ENCODE measurements around the gene MAEA. TPM values are rescaled to one million over a fixed set of nuclear protein-coding genes. Genes with fewer than 3 reads are reported as not detected.
"Not testable (repeated sequence)": the region's sequence is repeated elsewhere in the genome, so short reads cannot be mapped to it uniquely, and the experiment has no call there.

MAEA gene
- total RNA-seq, 2 donors from 2014 or later = 46.9 to 75.8 TPM

DNA sequence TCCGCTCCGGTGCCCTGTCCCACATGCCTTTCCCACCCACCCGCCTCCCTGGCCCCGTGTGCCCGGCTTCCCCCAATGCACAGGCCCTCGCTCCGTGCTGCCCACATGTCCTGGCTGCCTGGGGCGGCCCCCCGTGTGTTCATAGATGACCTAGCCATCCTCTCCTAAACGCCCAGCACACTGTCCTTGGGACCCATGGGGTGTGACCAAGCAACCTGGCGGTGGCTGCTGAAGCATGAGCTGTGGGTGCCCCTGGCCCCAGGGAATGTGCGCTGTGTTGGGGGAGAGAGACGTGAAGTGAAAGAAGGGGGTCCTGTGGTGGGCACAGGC is 28.3 kb downstream of the MAEA start:
- ATAC-seq = no peak
- Mint-ChIP-seq H3K27ac (peak overlapping the region; percentile 43), H3K36me3 (ENCODE audit: low read depth) (peaks cover 11% of the 10 kb centered on the region)

DNA sequence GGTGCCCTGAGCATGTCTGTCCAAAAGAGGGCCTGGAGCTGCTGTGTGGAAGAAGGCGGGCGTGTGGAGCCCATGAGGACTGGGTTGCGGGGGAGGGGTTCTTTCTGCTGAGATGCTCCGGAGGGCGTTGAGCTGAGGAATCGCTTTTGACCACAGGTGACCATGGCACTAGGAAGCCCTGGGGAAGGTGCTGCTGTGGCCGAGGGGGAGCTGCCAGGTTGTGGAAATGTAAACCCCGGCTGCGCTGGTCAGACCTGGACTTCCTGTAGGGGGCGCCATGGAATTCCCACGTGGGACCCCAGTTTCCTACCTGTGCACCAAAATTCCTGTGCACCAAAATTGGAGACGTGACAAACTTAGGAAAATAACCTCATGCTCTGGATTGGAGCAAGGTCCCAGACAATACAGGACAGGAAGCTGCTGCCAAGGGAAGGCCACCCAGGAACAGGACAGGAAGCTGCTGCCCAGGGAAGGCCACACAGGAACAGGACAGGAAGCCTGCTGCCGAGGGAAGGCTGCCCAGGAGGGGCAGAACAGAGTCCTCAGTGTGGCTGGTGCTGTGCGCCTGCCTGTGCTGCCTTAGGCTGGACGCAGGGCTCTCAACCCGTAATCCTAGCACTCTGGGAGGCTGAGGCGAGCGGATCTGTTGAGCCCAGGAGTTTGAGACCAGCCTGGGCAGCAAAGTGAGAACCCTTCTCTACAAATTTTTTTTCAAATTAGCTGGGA is 29.0 kb downstream of the MAEA start:
- H3K27me3 Mint-ChIP-seq = no peaks in the 10 kb centered on the region
- no peaks in the 10 kb centered on the region for H3K9me3 ChIP-seq (ENCODE audit: control insufficient read depth, low read length, poor library complexity, severe bottlenecking)
- H3K36me3 Mint-ChIP-seq (ENCODE audit: low read depth) = peaks cover 9% of the 10 kb centered on the region
- peaks cover 18% of the 10 kb centered on the region for H3K4me1 Mint-ChIP-seq
- no peak overlapping the region for H3K4me3 Mint-ChIP-seq
- peak overlapping the region; percentile 43 for H3K27ac Mint-ChIP-seq
- no peak for ATAC-seq
- DNase-seq = no peak

More for the DNA sequence above, 28.3 kb downstream of the MAEA start:
- no peak overlapping the region for H3K4me3 Mint-ChIP-seq
- no peaks in the 10 kb centered on the region for H3K27me3 Mint-ChIP-seq
- no peaks in the 10 kb centered on the region for H3K9me3 ChIP-seq (ENCODE audit: control insufficient read depth, low read length, poor library complexity, severe bottlenecking)
- no peak for DNase-seq
- peaks cover 18% of the 10 kb centered on the region for H3K4me1 Mint-ChIP-seq

DNA sequence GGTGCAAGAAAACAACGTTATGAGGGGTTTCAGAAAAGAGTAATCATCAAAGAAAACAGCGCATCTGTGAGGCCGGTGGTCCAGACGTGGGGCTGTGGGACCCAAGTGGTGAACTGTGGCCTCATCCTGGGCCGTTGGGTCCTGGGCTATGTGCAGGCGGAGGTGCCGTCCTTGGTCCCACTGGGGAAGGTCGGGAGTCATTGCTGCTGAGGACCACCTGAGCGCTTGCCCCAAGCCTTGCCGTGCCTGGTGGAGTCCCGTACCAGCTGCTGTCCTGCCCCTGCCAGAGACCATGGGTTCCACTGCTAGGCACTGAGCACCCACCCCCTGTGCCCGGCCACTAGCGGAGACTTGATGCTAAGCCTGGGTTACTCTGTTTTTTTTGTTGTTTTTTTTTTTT is 31.8 kb downstream of the MAEA start:
- no peak for DNase-seq
- ATAC-seq = no peak
- Mint-ChIP-seq H3K27ac (no peak overlapping the region), H3K4me1 (peaks cover 10% of the 10 kb centered on the region), H3K4me3 (no peak overlapping the region), H3K27me3 (no peaks in the 10 kb centered on the region), H3K36me3 (ENCODE audit: low read depth) (peaks cover 6% of the 10 kb centered on the region)
- H3K9me3 ChIP-seq (ENCODE audit: control insufficient read depth, low read length, poor library complexity, severe bottlenecking) = no peaks in the 10 kb centered on the region

DNA sequence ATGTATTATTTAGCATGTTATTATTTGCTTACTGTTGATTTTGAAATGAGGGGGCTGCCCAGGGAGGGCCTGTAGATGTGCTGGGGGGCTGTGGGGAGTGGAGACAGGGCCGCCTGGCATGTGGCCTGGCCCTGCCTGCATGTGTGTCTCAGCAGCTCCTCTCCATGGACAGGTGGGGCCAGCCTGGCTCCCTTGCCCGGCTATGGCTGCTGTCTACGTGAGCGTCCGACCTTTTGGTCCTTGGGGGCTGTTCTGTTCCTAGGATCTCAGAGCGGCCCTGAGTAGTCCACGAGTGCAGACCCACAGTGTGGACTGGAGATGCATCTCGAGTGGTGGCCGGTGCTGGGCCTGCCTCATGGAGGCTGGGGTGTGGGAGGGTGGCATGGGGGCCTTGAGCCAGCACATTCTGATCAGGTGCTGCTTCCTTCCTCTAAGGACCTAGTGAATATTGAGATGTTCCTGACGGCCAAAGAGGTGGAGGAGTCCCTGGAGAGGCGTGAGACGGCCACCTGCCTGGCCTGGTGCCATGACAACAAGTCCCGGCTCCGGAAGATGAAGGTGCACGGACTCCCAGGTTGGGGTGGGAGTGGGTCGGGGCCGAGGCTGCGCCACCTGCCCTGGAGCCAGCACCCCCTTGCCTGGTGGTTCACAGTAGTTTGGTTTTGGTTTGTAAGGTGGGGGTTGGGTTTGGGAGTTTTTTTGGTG is 32.4 kb downstream of the MAEA start:
- no peaks in the 10 kb centered on the region for H3K9me3 ChIP-seq (ENCODE audit: control insufficient read depth, low read length, poor library complexity, severe bottlenecking)
- no peak for ATAC-seq
- no peak for DNase-seq
- Mint-ChIP-seq H3K36me3 (ENCODE audit: low read depth) (peaks cover 6% of the 10 kb centered on the region), H3K27ac (no peak overlapping the region), H3K4me3 (no peak overlapping the region), H3K4me1 (peaks cover 10% of the 10 kb centered on the region), H3K27me3 (no peaks in the 10 kb centered on the region)

DNA sequence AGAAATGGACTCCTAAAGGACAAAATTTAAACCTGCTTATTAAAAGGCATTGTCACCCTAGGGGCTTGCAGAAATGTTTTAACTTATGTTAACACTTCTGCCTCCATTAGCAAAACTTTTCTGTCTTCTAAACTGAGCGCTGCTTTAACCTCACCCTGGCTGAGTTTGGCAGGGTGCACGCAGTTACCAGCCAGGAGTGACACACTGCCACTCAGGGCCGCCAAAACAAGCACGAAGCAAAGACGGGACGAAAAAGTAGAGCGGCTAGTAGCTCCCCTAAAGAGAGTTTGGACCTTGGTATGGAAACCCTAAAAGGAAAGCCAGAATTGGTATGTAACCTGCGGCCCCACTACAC is 33.6 kb downstream of the MAEA start:
- Mint-ChIP-seq H3K36me3 (ENCODE audit: low read depth) (peaks cover 3% of the 10 kb centered on the region), H3K27ac (no peak overlapping the region), H3K4me1 (peaks cover 7% of the 10 kb centered on the region), H3K4me3 (no peak overlapping the region), H3K27me3 (no peaks in the 10 kb centered on the region)
- DNase-seq = no peak
- no peak for ATAC-seq
- H3K9me3 ChIP-seq (ENCODE audit: control insufficient read depth, low read length, poor library complexity, severe bottlenecking) = no peaks in the 10 kb centered on the region

DNA sequence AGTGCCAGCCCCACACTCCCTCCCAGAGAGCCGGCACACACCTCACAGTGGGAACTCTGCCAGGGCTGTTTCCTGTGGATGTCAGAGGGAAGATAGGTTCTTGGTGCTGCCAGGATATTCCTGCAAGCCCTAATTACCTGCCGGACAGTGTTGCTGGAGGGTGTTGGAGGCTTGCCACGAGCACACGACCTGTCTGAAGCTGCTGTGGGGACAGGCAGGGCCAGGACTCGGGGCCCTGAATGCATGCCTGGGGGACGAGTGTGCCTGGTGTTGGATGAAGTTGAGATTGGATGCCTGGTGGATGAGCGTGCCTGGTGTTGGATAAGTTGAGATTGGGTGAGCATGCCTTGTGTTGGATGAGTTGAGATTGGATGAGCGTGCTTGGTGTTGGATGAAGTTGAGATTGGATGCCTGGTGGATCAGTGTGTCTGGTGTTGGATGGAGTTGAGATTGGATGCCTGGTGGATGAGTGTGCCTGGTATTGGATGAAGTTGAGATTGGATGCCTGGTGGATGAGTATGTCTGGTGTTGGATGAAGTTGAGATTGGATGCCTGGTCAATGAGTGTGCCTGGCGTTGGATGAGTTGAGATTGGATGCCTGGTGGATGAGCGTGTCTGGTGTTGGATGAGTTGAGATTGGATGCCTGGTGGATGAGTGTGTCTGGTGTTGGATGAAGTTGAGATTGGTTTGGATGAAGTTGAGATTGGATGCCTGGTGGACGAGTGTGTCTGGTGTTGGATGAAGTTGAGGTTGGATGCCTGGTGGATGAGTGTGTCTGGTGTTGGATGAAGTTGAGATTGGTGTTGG is 34.1 kb downstream of the MAEA start:
- DNase-seq (no peak), ATAC-seq (no peak)

DNA sequence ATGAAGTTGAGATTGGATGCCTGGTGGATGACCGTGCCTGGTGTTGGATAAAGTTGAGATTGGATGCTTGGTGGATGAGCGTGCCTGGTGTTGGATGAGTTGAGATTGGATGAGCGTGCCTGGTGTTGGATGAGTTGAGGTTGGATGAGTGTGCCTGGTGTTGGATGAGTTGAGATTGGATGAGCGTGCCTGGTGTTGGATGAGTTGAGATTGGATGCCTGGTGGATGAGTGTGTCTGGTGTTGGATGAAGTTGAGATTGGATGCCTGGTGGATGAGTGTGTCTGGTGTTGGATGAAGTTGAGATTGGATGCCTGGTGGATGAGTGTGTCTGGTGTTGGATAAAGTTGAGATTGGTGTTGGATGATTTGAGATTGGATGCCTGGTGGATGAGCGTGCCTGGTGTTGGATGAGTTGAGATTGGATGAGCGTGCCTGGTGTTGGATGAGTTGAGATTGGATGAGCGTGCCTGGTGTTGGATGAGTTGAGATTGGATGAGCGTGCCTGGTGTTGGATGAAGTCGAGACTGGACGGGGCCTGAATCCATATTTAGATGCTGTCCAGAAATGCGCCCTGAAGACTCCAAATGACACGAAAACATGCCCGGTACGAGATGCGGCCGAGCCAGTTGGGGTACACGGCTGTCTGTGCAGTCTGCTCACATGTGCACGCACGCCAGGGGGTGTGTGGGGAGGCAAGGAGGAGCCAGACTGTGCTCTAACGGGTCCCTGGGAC is 34.9 kb downstream of the MAEA start:
- H3K27ac Mint-ChIP-seq; DNase-seq; H3K9me3 ChIP-seq (ENCODE audit: control insufficient read depth, low read length, poor library complexity, severe bottlenecking); H3K36me3 Mint-ChIP-seq (ENCODE audit: low read depth); H3K27me3 Mint-ChIP-seq; H3K4me3 Mint-ChIP-seq; ATAC-seq: not testable (repeated sequence)
- peaks cover 12% of the 10 kb centered on the region for H3K4me1 Mint-ChIP-seq

More for the DNA sequence above, 34.1 kb downstream of the MAEA start:
- Mint-ChIP-seq H3K36me3 (ENCODE audit: low read depth) (peaks cover 3% of the 10 kb centered on the region), H3K27ac (no peak overlapping the region), H3K27me3 (no peaks in the 10 kb centered on the region), H3K4me1 (peaks cover 4% of the 10 kb centered on the region), H3K4me3 (no peak overlapping the region)
- H3K9me3 ChIP-seq (ENCODE audit: control insufficient read depth, low read length, poor library complexity, severe bottlenecking) = no peaks in the 10 kb centered on the region

DNA sequence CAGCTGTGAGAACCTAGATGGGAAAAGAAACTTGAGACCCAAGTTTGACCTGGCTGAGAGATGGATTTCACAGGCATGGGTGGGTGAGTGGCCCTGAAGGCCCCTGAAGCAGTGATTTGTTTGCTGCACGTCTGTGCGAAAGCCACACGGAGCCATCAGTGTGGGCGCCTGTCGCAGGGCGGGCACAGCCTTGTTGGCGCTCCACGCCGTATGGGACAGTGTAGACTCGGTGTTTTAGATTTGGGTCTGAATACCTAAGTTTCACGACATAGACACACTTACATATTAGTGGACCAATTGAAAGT is 35.4 kb downstream of the MAEA start:
- ATAC-seq (no peak), DNase-seq (no peak)
- no peaks in the 10 kb centered on the region for H3K9me3 ChIP-seq (ENCODE audit: control insufficient read depth, low read length, poor library complexity, severe bottlenecking)
- Mint-ChIP-seq H3K27ac (no peak overlapping the region), H3K4me1 (peaks cover 13% of the 10 kb centered on the region), H3K27me3 (no peaks in the 10 kb centered on the region), H3K36me3 (ENCODE audit: low read depth) (peaks cover 6% of the 10 kb centered on the region), H3K4me3 (no peak overlapping the region)

DNA sequence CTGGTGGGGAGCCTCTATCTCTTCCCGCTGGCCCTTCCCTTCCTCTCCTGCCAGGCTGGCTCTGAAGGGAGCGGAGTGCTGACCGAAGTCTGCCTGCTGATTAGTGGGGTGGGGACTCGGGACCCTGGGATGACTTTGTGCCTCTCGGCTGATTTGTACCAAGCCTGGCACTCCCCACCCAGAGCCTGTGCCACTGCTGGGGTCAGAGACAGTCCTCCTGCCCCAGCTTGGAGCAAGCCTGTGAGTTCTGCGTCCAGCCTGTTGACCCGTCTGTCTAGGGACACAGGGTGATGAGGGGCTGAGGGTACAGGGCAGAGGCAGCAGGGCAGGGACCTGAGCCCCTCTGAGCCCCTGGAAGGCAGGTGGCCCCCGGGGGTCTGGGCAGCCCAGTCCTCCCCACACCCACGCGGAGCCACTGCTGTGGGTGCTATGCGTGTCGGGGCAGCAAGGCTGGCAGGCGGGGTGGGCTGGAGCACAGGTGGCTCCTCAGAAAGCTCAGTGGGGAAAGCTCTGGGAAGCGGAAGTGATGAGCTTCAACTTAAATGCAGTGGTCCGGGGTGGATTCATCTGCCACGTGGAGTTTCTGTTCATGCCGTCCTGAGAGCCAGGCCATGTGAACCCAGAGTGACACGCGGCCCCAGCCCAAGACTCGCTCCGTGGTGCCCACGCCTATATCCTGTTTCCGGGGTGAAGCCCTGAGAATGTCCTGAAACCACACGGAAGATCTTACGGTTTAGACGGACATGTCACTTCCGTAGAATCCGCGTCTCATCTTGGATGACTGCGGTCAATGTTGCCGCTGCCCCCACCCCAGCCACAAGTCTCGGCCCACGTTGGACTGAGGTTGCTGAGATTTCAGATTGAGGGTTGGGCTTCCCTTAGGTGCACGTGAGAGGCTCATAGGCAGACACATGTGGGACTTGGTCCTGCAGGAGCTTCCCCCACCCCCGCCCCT is 36.3 kb downstream of the MAEA start:
- peaks cover 6% of the 10 kb centered on the region for H3K36me3 Mint-ChIP-seq (ENCODE audit: low read depth)
- H3K27me3 Mint-ChIP-seq = no peaks in the 10 kb centered on the region
- H3K27ac Mint-ChIP-seq = no peak overlapping the region
- DNase-seq (no peak), ATAC-seq (no peak)
- peaks cover 19% of the 10 kb centered on the region for H3K4me1 Mint-ChIP-seq
- no peaks in the 10 kb centered on the region for H3K9me3 ChIP-seq (ENCODE audit: control insufficient read depth, low read length, poor library complexity, severe bottlenecking)
- no peak overlapping the region for H3K4me3 Mint-ChIP-seq

DNA sequence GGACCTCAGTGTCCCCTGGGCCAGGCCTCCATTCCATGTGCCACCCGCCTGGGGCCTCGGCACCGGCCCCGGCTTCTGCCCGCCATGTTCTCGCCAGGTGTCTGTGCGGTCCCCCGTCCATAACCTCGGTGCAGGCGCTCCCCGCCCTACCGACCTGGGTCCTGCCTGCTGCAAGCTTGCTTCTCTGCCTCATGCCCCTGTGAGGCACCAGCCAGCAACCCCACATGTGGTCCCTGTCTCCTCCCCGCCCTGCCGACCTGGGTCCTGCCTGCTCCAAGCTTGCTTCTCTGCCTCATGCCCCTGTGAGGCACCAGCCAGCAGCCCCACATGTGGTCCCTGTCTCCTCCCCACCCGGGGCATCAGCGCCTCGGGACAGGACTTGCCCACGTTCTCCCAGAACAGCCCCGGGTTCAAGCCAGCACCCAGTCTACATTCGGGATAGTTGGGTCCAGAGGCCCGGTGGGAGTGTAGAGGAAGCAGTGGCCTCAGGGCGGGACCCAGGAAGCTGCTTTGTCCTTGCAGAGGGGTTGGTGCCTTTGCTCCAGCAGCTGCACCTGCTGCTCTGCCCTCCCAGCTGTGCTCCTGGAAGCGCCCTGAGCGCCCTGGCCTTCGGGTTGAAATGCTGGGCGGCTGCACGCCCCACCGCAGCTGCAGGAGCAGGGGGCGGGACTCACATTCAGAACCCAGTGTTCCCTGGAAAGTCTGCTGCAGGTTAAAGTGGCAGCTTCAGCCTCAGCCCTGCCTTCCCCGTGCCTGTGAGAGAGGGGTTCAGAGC is 37.2 kb downstream of the MAEA start:
- Mint-ChIP-seq H3K4me3 (no peak overlapping the region), H3K27ac (no peak overlapping the region), H3K36me3 (ENCODE audit: low read depth) (peaks cover 3% of the 10 kb centered on the region), H3K4me1 (peaks cover 25% of the 10 kb centered on the region), H3K27me3 (no peaks in the 10 kb centered on the region)
- ATAC-seq (no peak), DNase-seq (no peak)
- no peaks in the 10 kb centered on the region for H3K9me3 ChIP-seq (ENCODE audit: control insufficient read depth, low read length, poor library complexity, severe bottlenecking)

DNA sequence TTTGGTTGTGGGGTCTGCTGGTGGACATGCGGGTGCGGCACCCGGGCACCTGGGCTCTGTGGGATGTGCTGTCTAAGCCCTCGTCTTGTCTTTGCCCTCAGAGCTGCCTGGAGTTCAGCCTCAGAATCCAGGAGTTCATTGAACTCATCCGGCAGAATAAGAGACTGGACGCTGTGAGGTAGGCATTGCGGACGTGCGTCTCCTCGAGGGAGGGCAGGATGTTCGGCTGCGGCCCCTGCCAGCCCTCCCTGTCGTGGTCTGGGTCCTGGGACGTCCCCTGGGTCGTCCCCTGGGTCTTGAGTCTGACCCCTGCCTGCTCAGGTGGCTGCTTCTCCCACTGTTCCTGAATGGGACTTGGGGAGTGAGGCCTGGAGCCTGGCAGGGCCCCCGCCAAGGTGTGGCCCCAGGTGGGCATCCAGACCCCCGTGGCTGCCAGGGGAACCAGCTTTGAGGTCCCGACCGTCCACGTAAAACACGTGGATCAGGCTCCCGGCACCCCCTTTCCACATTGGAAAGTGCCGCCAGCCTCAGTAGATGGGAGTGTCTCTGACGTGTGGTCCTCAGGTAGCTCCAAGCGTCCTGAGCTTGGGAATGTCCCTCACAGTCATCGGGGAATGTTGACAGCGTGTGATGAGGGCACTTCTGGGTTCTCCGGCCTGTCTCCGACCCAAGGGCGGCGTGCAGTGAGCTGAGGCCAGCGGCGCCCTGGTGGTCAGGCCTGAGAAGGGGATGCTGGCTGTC is 38.0 kb downstream of the MAEA start:
- Mint-ChIP-seq H3K36me3 (ENCODE audit: low read depth) (peaks cover 3% of the 10 kb centered on the region), H3K4me1 (peaks cover 25% of the 10 kb centered on the region), H3K4me3 (no peak overlapping the region), H3K27ac (no peak overlapping the region), H3K27me3 (no peaks in the 10 kb centered on the region)
- ATAC-seq (no peak), DNase-seq (no peak)
- H3K9me3 ChIP-seq (ENCODE audit: control insufficient read depth, low read length, poor library complexity, severe bottlenecking) = no peaks in the 10 kb centered on the region

Data from T-helper 17 cell (primary cell).